DOHH2 (cell line): Measurements from ENCODE around the gene BRINP1.

Experiments used
- CTCF ChIP-seq: fragments of 200-600 bp; sonication (generic); IDR thresholded peaks from one replicate; pipeline ENCODE4 v1.5.1; 2014; ENCODE audit warnings: antibody characterized with exemption, mild to moderate bottlenecking, low read depth, low read length; ENCODE audit not compliant: poor library complexity, severe bottlenecking
- EZH2phosphoT487 ChIP-seq: fragments of 200-600 bp; sonication (generic); IDR thresholded peaks from 2 replicates; pipeline ENCODE4 v1.6.1; 2017; ENCODE audit warnings: borderline replicate concordance, mild to moderate bottlenecking, antibody characterized with exemption, low read length, moderate library complexity, mixed read lengths

- TF ChIP-seq CTCF = no peak
- no peak for TF ChIP-seq EZH2phosphoT487
Measured at GRCh38 chr9:119366909-119367682, 2.1 kb downstream of the BRINP1 start.
